Thyroid gland (tissue), 4 donors: ENCODE results near the gene WNT8A. TPM values are rescaled to one million over a fixed set of nuclear protein-coding genes. Genes with fewer than 3 reads are reported as not detected.
"Not testable (repeated sequence)": the region's sequence is repeated elsewhere in the genome, so short reads cannot be mapped to it uniquely, and the experiment has no call there.

Experiments used
- DNase-seq, 2 donors: peaks; one replicate each; pipeline ENCODE4 v3.0.0-alpha.2; 2019
- H3K27ac ChIP-seq, 3 donors: fragments of 200-600 bp; sonication (generic); 1 replicate in 2 of 3; 2 replicates in 1 of 3; pipeline ENCODE4 v1.5.1; 2016 to 2019; ENCODE audit warnings: mild to moderate bottlenecking in 1 of 3, moderate library complexity in 1 of 3
- H3K27me3 ChIP-seq: fragments of 200-600 bp; sonication (generic); one replicate; pipeline ENCODE4 v1.5.1; 2019
- H3K36me3 ChIP-seq, 2 donors: fragments of 200-600 bp; sonication (generic); one replicate each; pipeline ENCODE4 v1.5.1; 2016 to 2019
- H3K4me1 ChIP-seq, 2 donors: fragments of 200-600 bp; sonication (generic); one replicate each; pipeline ENCODE4 v1.5.1; 2017 to 2019
- H3K4me3 ChIP-seq, 3 donors: fragments of 200-600 bp; sonication (generic); replicated peaks in 1 of 3; 1 replicate in 2 of 3; 2 replicates in 1 of 3; pipeline ENCODE4 v1.5.1; 2016; ENCODE audit warnings: mild to moderate bottlenecking in 1 of 3
- H3K9me3 ChIP-seq: fragments of 200-600 bp; sonication (generic); one replicate; pipeline ENCODE4 v1.5.1; 2017
- CTCF ChIP-seq, 6 experiments: fragments of 200-600 bp in 3 of 6; fragments of 450-650 bp in 3 of 6; sonication (generic) in 3 of 6; IDR thresholded peaks; one replicate each; pipeline ENCODE4 v1.5.1; 2016 to 2019; ENCODE audit warnings: antibody characterized with exemption in 6 of 6, mild to moderate bottlenecking in 2 of 6, inconsistent platforms in 1 of 6, moderate library complexity in 1 of 6
- POLR2A ChIP-seq, 2 donors: fragments of 450-650 bp; IDR thresholded peaks; one replicate each; pipeline ENCODE4 v1.6.1; 2017; ENCODE audit warnings: antibody characterized with exemption in 2 of 2, mild to moderate bottlenecking in 2 of 2, moderate library complexity in 1 of 2
- WGBS, 2 donors: methylation state at CpG; one replicate each; pipeline ENCODE4 v1.1.5; 2017; 5-methylcytosine and 5-hydroxymethylcytosine counted together
- intact Hi-C: fragments of 100-400 bp; cut with DNase I; formaldehyde crosslinking; loops from one replicate; pipeline ENCODE4 v1.15.1; 2023
- total RNA-seq, 4 donors: library from RNA; depleted of rRNA; stranded (reverse); fragments of >200 nt; gene quantifications; one replicate each; pipeline ENCODE4 v1.2.3, GENCODE V29; 2016

Gene WNT8A
- total RNA-seq, 4 donors from 2014 or later = not detected

GRCh38 chr5:138038826-138039225 lies 45.0 kb upstream of the WNT8A start:
- no peak overlapping the region for H3K4me3 ChIP-seq
- intact Hi-C loops = no loop called here
- WGBS, 2 donors = 81 to 94% methylated on average over 1 of the region's 1 CpG

GRCh38 chr5:138045283-138045682 lies 38.5 kb upstream of the WNT8A start:
- DNase-seq = not testable (repeated sequence)

More at GRCh38 chr5:138038826-138039225, 45.0 kb upstream of the WNT8A start:
- no peak for DNase-seq
- Histone ChIP-seq H3K9me3 (no peaks in the 10 kb centered on the region), H3K4me1 (peaks cover 2 to 12% of the 10 kb centered on the region in 2 donors), H3K27ac (no peak overlapping the region), H3K36me3 (no peaks in the 10 kb centered on the region), H3K27me3 (no peaks in the 10 kb centered on the region)
- TF ChIP-seq CTCF (IDR thresholded peaks at IDR 0.05) (no peak), POLR2A (IDR thresholded peaks at IDR 0.05) (no peak)

GRCh38 chr5:138051441-138052296 lies 32.2 kb upstream of the WNT8A start:
- Histone ChIP-seq H3K4me1 (no peaks in the 10 kb centered on the region), H3K27me3 (no peaks in the 10 kb centered on the region), H3K4me3 (no peak overlapping the region), H3K9me3 (no peaks in the 10 kb centered on the region), H3K36me3 (no peaks in the 10 kb centered on the region), H3K27ac (no peak overlapping the region)
- no peak for TF ChIP-seq POLR2A (IDR thresholded peaks at IDR 0.05)
- TF ChIP-seq CTCF (IDR thresholded peaks at IDR 0.05) = no peak
- 74 to 76% methylated on average over 9 of the region's 9 CpGs for WGBS, 2 donors
- no peak for DNase-seq
- intact Hi-C loops = no loop called here

More at GRCh38 chr5:138045283-138045682, 38.5 kb upstream of the WNT8A start:
- H3K27me3 ChIP-seq, H3K4me1 ChIP-seq, H3K4me3 ChIP-seq, H3K27ac ChIP-seq, intact Hi-C loops, H3K9me3 ChIP-seq, H3K36me3 ChIP-seq: not testable (repeated sequence)
- WGBS, 2 donors = 95% methylated on average over 3 of the region's 3 CpGs

GRCh38 chr5:138052718-138053117 lies 31.1 kb upstream of the WNT8A start:
- H3K27ac ChIP-seq, H3K9me3 ChIP-seq, H3K4me1 ChIP-seq, H3K27me3 ChIP-seq, intact Hi-C loops, DNase-seq, H3K4me3 ChIP-seq, H3K36me3 ChIP-seq: not testable (repeated sequence)
- 100% methylated on average over 1 of the region's 1 CpG for WGBS, 2 donors

- no peaks in the 10 kb centered on the region for H3K36me3 ChIP-seq
- no peak for DNase-seq
- H3K27me3 ChIP-seq = no peaks in the 10 kb centered on the region
- no peak overlapping the region for H3K4me3 ChIP-seq
- 85 to 86% methylated on average over 3 of the region's 3 CpGs for WGBS, 2 donors
- no peaks in the 10 kb centered on the region for H3K4me1 ChIP-seq
- TF ChIP-seq CTCF (IDR thresholded peaks at IDR 0.05) (no peak), POLR2A (IDR thresholded peaks at IDR 0.05) (no peak)
- no peak overlapping the region for H3K27ac ChIP-seq
- intact Hi-C loops = no loop called here
- H3K9me3 ChIP-seq = no peaks in the 10 kb centered on the region
These were observed 30.3 kb upstream of the WNT8A start for GRCh38 chr5:138053554-138053953.

GRCh38 chr5:138054206-138054605 lies 29.6 kb upstream of the WNT8A start:
- Histone ChIP-seq H3K27me3 (no peaks in the 10 kb centered on the region), H3K9me3 (no peaks in the 10 kb centered on the region), H3K36me3 (no peaks in the 10 kb centered on the region), H3K27ac (no peak overlapping the region), H3K4me1 (no peaks in the 10 kb centered on the region), H3K4me3 (no peak overlapping the region)
- WGBS, 2 donors = 28 to 29% methylated on average over 3 of the region's 3 CpGs
- TF ChIP-seq CTCF (IDR thresholded peaks at IDR 0.05) = no peak
- TF ChIP-seq POLR2A (IDR thresholded peaks at IDR 0.05) = no peak
- intact Hi-C loops = no loop called here
- no peak for DNase-seq
